ENCODE data around the gene LBH. TPM values are rescaled to one million over a fixed set of nuclear protein-coding genes. Genes with fewer than 3 reads are reported as not detected.

LBH gene
- total RNA-seq, 1 experiment from 2014 or later, result 5.8 TPM

GRCh38 chr2:30194421-30194820 lies 36.9 kb upstream of the LBH start:
- BruUV-seq (replicated peaks), result no TSS peak
- CTCF ChIA-PET, result no interaction called here
- Histone ChIP-seq H3K4me1 (ENCODE audit: insufficient read depth, low read length) (no peaks in the 10 kb centered on the region), H3K4me3 (ENCODE audit: low read length) (no peak overlapping the region), H3K27me3 (ENCODE audit: low read length) (peaks cover 9% of the 10 kb centered on the region; the same call in 1 of the 2 replicates), H4K20me1 (ENCODE audit: low read length) (no peaks in the 10 kb centered on the region), H2AFZ (ENCODE audit: low read length) (no peak overlapping the region), H3K9me2 (replicated peaks; ENCODE audit: low read length) (no peaks in the 10 kb centered on the region), H3K36me3 (ENCODE audit: low read depth, low read length) (no peaks in the 10 kb centered on the region), H3K9me3 (ENCODE audit: low read length) (no peaks in the 10 kb centered on the region), H3K27ac (ENCODE audit: low read length) (no peak overlapping the region), H3K79me2 (ENCODE audit: low read length) (no peaks in the 10 kb centered on the region), H3F3A (ENCODE audit: low read length, unreplicated experiment) (no peaks in the 10 kb centered on the region), H3K4me2 (ENCODE audit: low read length) (no peak overlapping the region), H3K9ac (ENCODE audit: low read length) (no peak overlapping the region)
- no peak for DNase-seq
- POLR2A ChIA-PET (ENCODE audit: unreplicated experiment), result no interaction called here
- intact Hi-C loops (cut with micrococcal nuclease), result no loop called here
- no peak for TF ChIP-seq EZH2phosphoT487 (IDR thresholded peaks at IDR 0.05; ENCODE audit: borderline replicate concordance, low read length)
- no peak for TF ChIP-seq EZH2 (IDR thresholded peaks at IDR 0.05; ENCODE audit: low read length, unreplicated experiment)
- TF ChIP-seq CTCF (conservative IDR thresholded peaks at IDR 0.05; ENCODE audit: low read depth, low read length), result no peak
- ATAC-seq, result no peak

GRCh38 chr2:30195016-30195415 lies 36.3 kb upstream of the LBH start:
- Histone ChIP-seq H3K9me3 (ENCODE audit: low read length) (no peaks in the 10 kb centered on the region), H3K27ac (ENCODE audit: low read length) (no peak overlapping the region), H3K9ac (ENCODE audit: low read length) (no peak overlapping the region), H3K36me3 (ENCODE audit: low read depth, low read length) (no peaks in the 10 kb centered on the region), H3F3A (ENCODE audit: low read length, unreplicated experiment) (no peaks in the 10 kb centered on the region), H3K4me3 (ENCODE audit: low read length) (no peak overlapping the region), H3K79me2 (ENCODE audit: low read length) (no peaks in the 10 kb centered on the region), H4K20me1 (ENCODE audit: low read length) (no peaks in the 10 kb centered on the region), H3K4me2 (ENCODE audit: low read length) (no peak overlapping the region), H3K27me3 (ENCODE audit: low read length) (peaks cover 9% of the 10 kb centered on the region; the same call in 1 of the 2 replicates), H2AFZ (ENCODE audit: low read length) (no peak overlapping the region), H3K9me2 (replicated peaks; ENCODE audit: low read length) (no peaks in the 10 kb centered on the region), H3K4me1 (ENCODE audit: insufficient read depth, low read length) (no peaks in the 10 kb centered on the region)
- ChIA-PET POLR2A (ENCODE audit: unreplicated experiment) (no interaction called here), CTCF (no interaction called here)
- BruUV-seq (replicated peaks), result no TSS peak
- DNase-seq (no peak), ATAC-seq (no peak)
- no peak for TF ChIP-seq EZH2phosphoT487 (IDR thresholded peaks at IDR 0.05; ENCODE audit: borderline replicate concordance, low read length)
- no peak for TF ChIP-seq CTCF (conservative IDR thresholded peaks at IDR 0.05; ENCODE audit: low read depth, low read length)
- TF ChIP-seq EZH2 (IDR thresholded peaks at IDR 0.05; ENCODE audit: low read length, unreplicated experiment), result no peak
- intact Hi-C loops (cut with micrococcal nuclease), result no loop called here

- no peaks in the 10 kb centered on the region for H3K36me3 ChIP-seq (ENCODE audit: low read depth, low read length)
- ChIA-PET CTCF (no interaction called here), POLR2A (ENCODE audit: unreplicated experiment) (no interaction called here)
- DNase-seq (no peak), ATAC-seq (no peak)
- intact Hi-C loops (cut with micrococcal nuclease), result no loop called here
- no peak overlapping the region for H3K4me2 ChIP-seq (ENCODE audit: low read length)
- H3K9me2 ChIP-seq (replicated peaks; ENCODE audit: low read length), result no peaks in the 10 kb centered on the region
- H3K27me3 ChIP-seq (ENCODE audit: low read length), result peaks cover 11% of the 10 kb centered on the region; the same call in 1 of the 2 replicates
- no peak overlapping the region for H2AFZ ChIP-seq (ENCODE audit: low read length)
- no TSS peak for BruUV-seq (replicated peaks)
- no peak for TF ChIP-seq EZH2phosphoT487 (IDR thresholded peaks at IDR 0.05; ENCODE audit: borderline replicate concordance, low read length)
- TF ChIP-seq CTCF (conservative IDR thresholded peaks at IDR 0.05; ENCODE audit: low read depth, low read length), result no peak
- no peak for TF ChIP-seq EZH2 (IDR thresholded peaks at IDR 0.05; ENCODE audit: low read length, unreplicated experiment)
- no peaks in the 10 kb centered on the region for H3F3A ChIP-seq (ENCODE audit: low read length, unreplicated experiment)
- H3K27ac ChIP-seq (ENCODE audit: low read length), result no peak overlapping the region
- no peaks in the 10 kb centered on the region for H3K9me3 ChIP-seq (ENCODE audit: low read length)
- no peaks in the 10 kb centered on the region for H3K79me2 ChIP-seq (ENCODE audit: low read length)
- H3K4me1 ChIP-seq (ENCODE audit: insufficient read depth, low read length), result no peaks in the 10 kb centered on the region
- no peak overlapping the region for H3K4me3 ChIP-seq (ENCODE audit: low read length)
- H3K9ac ChIP-seq (ENCODE audit: low read length), result no peak overlapping the region
- no peaks in the 10 kb centered on the region for H4K20me1 ChIP-seq (ENCODE audit: low read length)
Measured at GRCh38 chr2:30197570-30198192, 33.7 kb upstream of the LBH start.
